ENCODE results near the gene LRRC4B. TPM values are rescaled to one million over a fixed set of nuclear protein-coding genes. Genes with fewer than 3 reads are reported as not detected.

LRRC4B gene
- total RNA-seq, 1 experiment from 2014 or later: not detected

GRCh38 chr19:50551034-50551714 is 17.1 kb downstream of the LRRC4B start:
- Mint-ChIP-seq H3K27ac (ENCODE audit: unreplicated experiment) (no peak overlapping the region), H3K4me1 (ENCODE audit: low read depth, unreplicated experiment) (peaks cover 1% of the 10 kb centered on the region), H3K9me3 (ENCODE audit: low read depth, unreplicated experiment) (no peaks in the 10 kb centered on the region), H3K36me3 (ENCODE audit: insufficient read depth, unreplicated experiment) (peaks cover 2% of the 10 kb centered on the region), H3K4me3 (ENCODE audit: low read depth, unreplicated experiment) (no peak overlapping the region), H3K27me3 (ENCODE audit: unreplicated experiment) (peaks cover 100% of the 10 kb centered on the region)
- TF ChIP-seq, protein P1, sequence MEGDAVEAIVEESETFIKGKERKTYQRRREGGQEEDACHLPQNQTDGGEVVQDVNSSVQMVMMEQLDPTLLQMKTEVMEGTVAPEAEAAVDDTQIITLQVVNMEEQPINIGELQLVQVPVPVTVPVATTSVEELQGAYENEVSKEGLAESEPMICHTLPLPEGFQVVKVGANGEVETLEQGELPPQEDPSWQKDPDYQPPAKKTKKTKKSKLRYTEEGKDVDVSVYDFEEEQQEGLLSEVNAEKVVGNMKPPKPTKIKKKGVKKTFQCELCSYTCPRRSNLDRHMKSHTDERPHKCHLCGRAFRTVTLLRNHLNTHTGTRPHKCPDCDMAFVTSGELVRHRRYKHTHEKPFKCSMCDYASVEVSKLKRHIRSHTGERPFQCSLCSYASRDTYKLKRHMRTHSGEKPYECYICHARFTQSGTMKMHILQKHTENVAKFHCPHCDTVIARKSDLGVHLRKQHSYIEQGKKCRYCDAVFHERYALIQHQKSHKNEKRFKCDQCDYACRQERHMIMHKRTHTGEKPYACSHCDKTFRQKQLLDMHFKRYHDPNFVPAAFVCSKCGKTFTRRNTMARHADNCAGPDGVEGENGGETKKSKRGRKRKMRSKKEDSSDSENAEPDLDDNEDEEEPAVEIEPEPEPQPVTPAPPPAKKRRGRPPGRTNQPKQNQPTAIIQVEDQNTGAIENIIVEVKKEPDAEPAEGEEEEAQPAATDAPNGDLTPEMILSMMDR (IDR thresholded peaks at IDR 0.05; ENCODE audit: unreplicated experiment): no peak
- no peak for DNase-seq
- intact Hi-C loops (cut with micrococcal nuclease; ENCODE audit: unreplicated experiment): no loop called here
- no TSS peak for BruUV-seq (replicated peaks)
- CTCF ChIA-PET: no interaction called here

DNA sequence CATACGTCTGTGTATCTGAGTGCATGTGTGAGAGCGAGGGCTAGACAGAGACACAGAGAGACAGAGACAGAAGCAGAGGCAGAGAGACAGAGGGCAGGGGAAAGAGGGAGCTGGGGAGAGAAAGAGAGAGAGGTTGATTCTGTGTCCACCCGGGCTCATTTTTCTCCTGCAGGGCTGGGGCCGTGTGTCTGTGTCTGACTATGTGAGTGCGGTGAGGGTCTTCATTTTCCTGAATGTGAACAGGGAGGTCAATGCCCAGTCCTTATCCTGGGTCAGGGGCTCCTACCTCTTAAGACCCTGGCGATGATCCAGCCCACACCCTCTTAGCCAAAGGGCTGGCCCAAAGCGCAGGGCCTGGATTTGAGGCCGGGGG is 17.7 kb downstream of the LRRC4B start:
- CTCF ChIA-PET: no interaction called here
- intact Hi-C loops (cut with micrococcal nuclease; ENCODE audit: unreplicated experiment): no loop called here
- H3K27ac Mint-ChIP-seq (ENCODE audit: unreplicated experiment): no peak overlapping the region
- H3K4me3 Mint-ChIP-seq (ENCODE audit: low read depth, unreplicated experiment): no peak overlapping the region
- TF ChIP-seq, protein P1 (IDR thresholded peaks at IDR 0.05; ENCODE audit: unreplicated experiment): no peak
- no peaks in the 10 kb centered on the region for H3K36me3 Mint-ChIP-seq (ENCODE audit: insufficient read depth, unreplicated experiment)
- no peak for DNase-seq
- H3K9me3 Mint-ChIP-seq (ENCODE audit: low read depth, unreplicated experiment): no peaks in the 10 kb centered on the region
- no peaks in the 10 kb centered on the region for H3K4me1 Mint-ChIP-seq (ENCODE audit: low read depth, unreplicated experiment)
- no TSS peak for BruUV-seq (replicated peaks)
- peaks cover 98% of the 10 kb centered on the region for H3K27me3 Mint-ChIP-seq (ENCODE audit: unreplicated experiment)

DNA sequence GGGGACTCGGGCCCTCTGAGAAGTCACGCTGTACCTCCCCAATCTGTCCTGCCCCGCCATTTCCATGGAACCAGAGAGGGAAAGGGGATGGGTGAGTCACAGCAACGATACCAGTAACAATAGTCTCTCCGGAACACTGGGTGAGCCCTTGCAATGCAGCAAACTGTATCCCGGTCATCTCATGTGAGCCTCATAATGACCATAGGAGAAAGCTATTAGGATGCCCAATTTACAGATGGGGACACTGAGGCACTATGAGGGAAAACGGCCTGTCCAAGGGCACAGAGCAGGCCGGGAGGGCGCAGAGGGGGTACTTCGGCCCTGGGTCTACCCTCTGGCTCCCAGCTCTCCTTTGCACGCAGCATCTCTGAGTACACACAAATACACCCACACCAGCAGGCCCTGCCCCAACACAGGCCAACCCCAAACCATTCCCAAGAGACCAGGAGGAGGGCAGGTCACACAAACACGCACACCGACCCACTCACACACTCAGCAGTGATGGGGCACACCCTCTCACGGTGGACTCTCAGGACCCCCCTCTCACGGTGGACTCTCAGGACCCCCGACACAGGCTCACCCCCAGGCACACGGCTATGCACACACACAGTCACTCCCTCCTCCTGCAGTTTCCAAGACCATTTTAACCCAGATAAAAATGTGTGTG is 18.2 kb downstream of the LRRC4B start:
- TF ChIP-seq, protein P1 (IDR thresholded peaks at IDR 0.05; ENCODE audit: unreplicated experiment): no peak
- no peak for DNase-seq
- no TSS peak for BruUV-seq (replicated peaks)
- Mint-ChIP-seq H3K9me3 (ENCODE audit: low read depth, unreplicated experiment) (no peaks in the 10 kb centered on the region), H3K27ac (ENCODE audit: unreplicated experiment) (no peak overlapping the region), H3K27me3 (ENCODE audit: unreplicated experiment) (peaks cover 93% of the 10 kb centered on the region), H3K4me1 (ENCODE audit: low read depth, unreplicated experiment) (no peaks in the 10 kb centered on the region), H3K36me3 (ENCODE audit: insufficient read depth, unreplicated experiment) (no peaks in the 10 kb centered on the region), H3K4me3 (ENCODE audit: low read depth, unreplicated experiment) (no peak overlapping the region)
- intact Hi-C loops (cut with micrococcal nuclease; ENCODE audit: unreplicated experiment): no loop called here
- CTCF ChIA-PET: interaction anchor here (0.5 to 0.6 kb wide), 2 partner anchors 38 to 286 kb away, joined by 3 to 7 read pairs; no protein-coding TSS in a partner anchor

DNA sequence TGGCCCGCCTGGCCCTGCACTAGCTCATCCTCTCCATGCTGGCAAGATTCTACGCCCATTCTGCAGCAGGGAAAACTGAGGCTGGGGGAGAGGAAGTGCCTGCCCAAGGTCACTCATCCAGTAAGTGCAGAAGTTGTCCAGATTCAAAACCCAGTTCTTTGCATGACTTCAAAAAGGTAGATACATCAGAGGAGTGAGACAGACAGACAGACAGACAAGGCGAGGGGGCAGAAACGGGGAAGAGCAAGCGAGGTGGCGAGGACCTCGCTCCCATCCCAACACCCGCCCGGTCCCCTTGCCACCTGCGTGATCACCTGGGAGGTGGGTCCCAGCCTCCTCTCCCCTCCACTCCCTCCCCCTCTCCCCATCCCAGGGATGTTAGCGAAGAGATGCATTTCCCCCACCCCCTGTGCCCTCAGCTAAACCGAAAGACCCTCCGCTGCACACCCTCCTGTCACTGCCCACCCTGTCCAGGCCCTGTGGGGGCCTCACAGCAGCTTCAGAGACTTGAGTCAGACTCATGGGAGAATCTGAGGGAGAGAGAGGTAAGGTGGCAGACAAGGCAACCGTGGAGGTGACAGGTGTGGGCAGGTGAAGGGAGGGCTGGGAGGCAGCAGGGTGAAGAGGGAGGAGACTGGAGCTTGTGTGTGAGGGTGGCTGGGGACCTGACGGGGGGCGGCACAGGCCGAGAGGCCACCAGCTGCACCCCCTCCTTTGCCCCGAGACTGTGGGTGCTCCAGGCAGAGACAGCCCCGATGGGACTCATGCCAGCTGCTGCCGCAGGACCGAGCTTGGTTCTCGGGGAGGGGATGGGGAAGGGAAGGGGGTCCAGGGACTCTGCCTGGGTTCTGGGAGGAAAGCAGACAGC is 18.9 kb downstream of the LRRC4B start:
- no TSS peak for BruUV-seq (replicated peaks)
- H3K27me3 Mint-ChIP-seq (ENCODE audit: unreplicated experiment): peaks cover 85% of the 10 kb centered on the region
- CTCF ChIA-PET: interaction anchor here (0.5 to 0.6 kb wide), 2 partner anchors 39 to 287 kb away, joined by 3 to 7 read pairs; no protein-coding TSS in a partner anchor
- TF ChIP-seq, protein P1 (IDR thresholded peaks at IDR 0.05; ENCODE audit: unreplicated experiment): no peak
- intact Hi-C loops (cut with micrococcal nuclease; ENCODE audit: unreplicated experiment): no loop called here
- no peaks in the 10 kb centered on the region for H3K9me3 Mint-ChIP-seq (ENCODE audit: low read depth, unreplicated experiment)
- H3K27ac Mint-ChIP-seq (ENCODE audit: unreplicated experiment): no peak overlapping the region
- H3K4me1 Mint-ChIP-seq (ENCODE audit: low read depth, unreplicated experiment): no peaks in the 10 kb centered on the region
- H3K36me3 Mint-ChIP-seq (ENCODE audit: insufficient read depth, unreplicated experiment): no peaks in the 10 kb centered on the region
- no peak for DNase-seq
- H3K4me3 Mint-ChIP-seq (ENCODE audit: low read depth, unreplicated experiment): no peak overlapping the region

Measured in Calu3 (cell line).